ENCODE results near the gene MEI1.

MEI1 gene

GRCh38 chr22:41775338-41775737, 76.0 kb downstream of the MEI1 start:
- Histone ChIP-seq H3K79me2 (ENCODE audit: control insufficient read depth, low read length) (no peaks in the 10 kb centered on the region), H3K4me3 (ENCODE audit: low read length) (no peak overlapping the region), H3K36me3 (ENCODE audit: control insufficient read depth, low read length) (no peaks in the 10 kb centered on the region), H3F3A (ENCODE audit: control insufficient read depth, insufficient read depth) (no peaks in the 10 kb centered on the region), H3K27ac (ENCODE audit: low read depth, low read length) (no peak overlapping the region), H3K9me2 (replicated peaks; ENCODE audit: control insufficient read depth, low read length) (no peaks in the 10 kb centered on the region), H4K20me1 (ENCODE audit: control insufficient read depth, insufficient read depth, low read depth, low read length) (no peaks in the 10 kb centered on the region), H3K4me1 (ENCODE audit: control insufficient read depth, low read length) (no peaks in the 10 kb centered on the region), H3K9me3 (ENCODE audit: control insufficient read depth, insufficient read depth, low read length) (no peaks in the 10 kb centered on the region), H3K4me2 (ENCODE audit: low read length) (no peak overlapping the region), H3K27me3 (ENCODE audit: control insufficient read depth, low read length) (peaks cover 6% of the 10 kb centered on the region)
- no peak for TF ChIP-seq CTCF (IDR thresholded peaks at IDR 0.05; ENCODE audit: low read depth, low read length, poor library complexity, severe bottlenecking)
- no peak for TF ChIP-seq EZH2phosphoT487 (IDR thresholded peaks at IDR 0.05; ENCODE audit: borderline replicate concordance, low read length)

- Histone ChIP-seq H3K36me3 (ENCODE audit: control insufficient read depth, low read length) (no peaks in the 10 kb centered on the region), H4K20me1 (ENCODE audit: control insufficient read depth, insufficient read depth, low read depth, low read length) (no peaks in the 10 kb centered on the region), H3F3A (ENCODE audit: control insufficient read depth, insufficient read depth) (no peaks in the 10 kb centered on the region), H3K9me3 (ENCODE audit: control insufficient read depth, insufficient read depth, low read length) (no peaks in the 10 kb centered on the region), H3K4me3 (ENCODE audit: low read length) (no peak overlapping the region), H3K79me2 (ENCODE audit: control insufficient read depth, low read length) (no peaks in the 10 kb centered on the region), H3K4me2 (ENCODE audit: low read length) (no peak overlapping the region), H3K27me3 (ENCODE audit: control insufficient read depth, low read length) (peaks cover 6% of the 10 kb centered on the region; the same call in 1 of the 2 replicates), H3K9me2 (replicated peaks; ENCODE audit: control insufficient read depth, low read length) (no peaks in the 10 kb centered on the region), H3K27ac (ENCODE audit: low read depth, low read length) (no peak overlapping the region), H3K4me1 (ENCODE audit: control insufficient read depth, low read length) (peaks cover 5% of the 10 kb centered on the region)
- TF ChIP-seq CTCF (IDR thresholded peaks at IDR 0.05; ENCODE audit: low read depth, low read length, poor library complexity, severe bottlenecking): no peak
- TF ChIP-seq EZH2phosphoT487 (IDR thresholded peaks at IDR 0.05; ENCODE audit: borderline replicate concordance, low read length): no peak
Measured at GRCh38 chr22:41775976-41776375, 76.7 kb downstream of the MEI1 start.

GRCh38 chr22:41776381-41776780, 77.1 kb downstream of the MEI1 start:
- no peak overlapping the region for H3K4me3 ChIP-seq (ENCODE audit: low read length)
- H3K27ac ChIP-seq (ENCODE audit: low read depth, low read length): no peak overlapping the region
- TF ChIP-seq EZH2phosphoT487 (IDR thresholded peaks at IDR 0.05; ENCODE audit: borderline replicate concordance, low read length) (no peak), CTCF (IDR thresholded peaks at IDR 0.05; ENCODE audit: low read depth, low read length, poor library complexity, severe bottlenecking) (no peak)
- no peaks in the 10 kb centered on the region for H4K20me1 ChIP-seq (ENCODE audit: control insufficient read depth, insufficient read depth, low read depth, low read length)
- no peaks in the 10 kb centered on the region for H3K36me3 ChIP-seq (ENCODE audit: control insufficient read depth, low read length)
- H3K9me3 ChIP-seq (ENCODE audit: control insufficient read depth, insufficient read depth, low read length): no peaks in the 10 kb centered on the region
- peaks cover 9% of the 10 kb centered on the region for H3K4me1 ChIP-seq (ENCODE audit: control insufficient read depth, low read length)
- peaks cover 6% of the 10 kb centered on the region; the same call in 1 of the 2 replicates for H3K27me3 ChIP-seq (ENCODE audit: control insufficient read depth, low read length)
- no peak overlapping the region for H3K4me2 ChIP-seq (ENCODE audit: low read length)
- no peaks in the 10 kb centered on the region for H3K9me2 ChIP-seq (replicated peaks; ENCODE audit: control insufficient read depth, low read length)
- H3F3A ChIP-seq (ENCODE audit: control insufficient read depth, insufficient read depth): no peaks in the 10 kb centered on the region
- no peaks in the 10 kb centered on the region for H3K79me2 ChIP-seq (ENCODE audit: control insufficient read depth, low read length)

Measured in DOHH2 (cell line).